Muscle layer of duodenum (tissue), 2 donors: Measurements from ENCODE around the gene RECQL5.
"Not testable (repeated sequence)": the region's sequence is repeated elsewhere in the genome, so short reads cannot be mapped to it uniquely, and the experiment has no call there.

Experiments
- H3K27ac ChIP-seq: one replicate; pipeline ENCODE4 v1.7.0; 2013; ENCODE audit warnings: mild to moderate bottlenecking, low read length
- H3K27me3 ChIP-seq: one replicate; pipeline ENCODE4 v1.7.0; 2013; ENCODE audit warnings: low read depth, mild to moderate bottlenecking, control low read depth, low read length
- H3K36me3 ChIP-seq, 2 donors: one replicate each; pipeline ENCODE4 v1.7.0; 2013; ENCODE audit warnings: low read length in 2 of 2, control low read depth in 1 of 2, mild to moderate bottlenecking in 1 of 2; ENCODE audit not compliant: insufficient read depth in 2 of 2, control insufficient read depth in 1 of 2
- H3K4me1 ChIP-seq, 2 donors: one replicate each; pipeline ENCODE4 v1.7.0; 2013; ENCODE audit warnings: low read length in 2 of 2, mild to moderate bottlenecking in 2 of 2, control low read depth in 1 of 2, moderate library complexity in 1 of 2; ENCODE audit not compliant: insufficient read depth in 2 of 2, control insufficient read depth in 1 of 2
- H3K4me3 ChIP-seq, 2 donors: one replicate each; pipeline ENCODE4 v1.7.0; 2013; ENCODE audit warnings: low read length in 2 of 2, low read depth in 1 of 2, mild to moderate bottlenecking in 1 of 2
- H3K9me3 ChIP-seq, 2 donors: one replicate each; pipeline ENCODE4 v1.7.0; 2013; ENCODE audit warnings: low read length in 2 of 2, control low read depth in 1 of 2, mild to moderate bottlenecking in 1 of 2; ENCODE audit not compliant: control insufficient read depth in 1 of 2
- donor health status: healthy.

The RECQL5 gene

DNA sequence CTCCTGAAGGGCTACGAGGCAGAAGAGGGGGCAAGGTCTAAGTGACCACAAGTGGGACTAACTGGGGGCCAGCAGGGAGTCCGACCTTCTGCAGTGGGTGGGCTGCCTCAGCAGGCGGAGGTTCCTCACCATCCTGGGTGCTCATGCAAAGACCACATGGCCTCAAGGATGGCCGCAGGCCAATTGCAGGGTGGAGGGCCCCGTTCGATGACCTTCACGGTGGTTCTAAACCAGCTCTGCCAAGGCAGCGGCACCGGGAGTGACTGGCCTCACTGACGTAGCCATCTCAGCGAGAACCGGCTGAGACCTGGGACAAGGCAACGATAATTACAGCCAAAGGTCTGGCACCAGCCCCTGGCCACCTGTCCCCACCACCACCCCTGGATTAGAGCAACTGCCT lies 28.1 kb downstream of the RECQL5 start:
- H3K36me3 ChIP-seq: peaks cover 4 to 21% of the 10 kb centered on the region in 2 donors

DNA sequence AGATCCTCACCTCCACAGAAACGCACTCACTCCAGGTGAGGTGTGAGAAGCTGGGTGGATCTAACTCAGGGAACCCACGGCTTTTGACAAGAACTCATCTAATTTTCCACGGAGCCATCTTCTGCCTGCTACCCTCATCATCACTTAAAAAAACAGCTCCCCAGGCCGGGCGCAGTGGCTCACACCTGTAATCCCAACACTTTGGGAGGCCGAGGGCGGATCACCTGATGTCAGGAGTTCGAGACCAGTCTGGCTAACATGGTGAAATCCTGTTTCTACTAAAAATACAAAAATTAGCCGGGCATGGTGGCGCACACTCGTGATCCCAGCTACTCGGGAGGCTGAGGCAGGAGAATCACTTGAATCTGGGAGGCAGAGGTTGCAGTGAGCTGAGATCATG lies 28.9 kb downstream of the RECQL5 start:
- H3K4me1 ChIP-seq: peaks cover 6 to 30% of the 10 kb centered on the region in 2 donors
- H3K27ac ChIP-seq, H3K27me3 ChIP-seq, H3K4me3 ChIP-seq, H3K9me3 ChIP-seq: not testable (repeated sequence)
- H3K36me3 ChIP-seq: peaks cover 0 to 18% of the 10 kb centered on the region in 2 donors

More for the DNA sequence above, 28.1 kb downstream of the RECQL5 start:
- Histone ChIP-seq H3K27me3 (no peaks in the 10 kb centered on the region), H3K4me1 (peaks cover 0 to 21% of the 10 kb centered on the region in 2 donors), H3K9me3 (no peaks in the 10 kb centered on the region), H3K4me3 (no peak overlapping the region), H3K27ac (no peak overlapping the region)

DNA sequence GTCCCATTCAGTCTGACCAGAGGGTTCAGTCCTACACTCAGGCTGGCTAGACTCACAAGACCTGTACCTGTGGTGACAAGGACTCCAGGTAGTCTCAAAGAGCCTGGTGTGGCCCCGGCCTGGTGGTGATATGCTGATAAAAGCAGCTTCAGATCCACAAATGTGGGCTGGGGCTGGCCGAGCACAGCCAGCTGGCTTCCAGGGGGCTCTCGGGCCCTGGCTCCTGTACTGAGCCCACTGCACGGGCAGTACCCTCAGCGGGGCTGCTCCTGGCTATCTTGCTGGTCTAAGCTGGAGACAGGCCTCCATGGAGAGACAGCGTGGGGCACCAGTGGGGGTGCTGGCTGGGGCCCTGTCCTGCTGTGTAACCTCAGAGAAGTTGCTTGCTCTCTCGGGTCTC lies 29.4 kb downstream of the RECQL5 start:
- H3K27ac ChIP-seq: no peak overlapping the region
- H3K4me1 ChIP-seq: peaks cover 6 to 35% of the 10 kb centered on the region in 2 donors
- H3K9me3 ChIP-seq: no peaks in the 10 kb centered on the region
- peaks cover 0 to 18% of the 10 kb centered on the region in 2 donors for H3K36me3 ChIP-seq
- H3K27me3 ChIP-seq: no peaks in the 10 kb centered on the region
- H3K4me3 ChIP-seq: no peak overlapping the region

DNA sequence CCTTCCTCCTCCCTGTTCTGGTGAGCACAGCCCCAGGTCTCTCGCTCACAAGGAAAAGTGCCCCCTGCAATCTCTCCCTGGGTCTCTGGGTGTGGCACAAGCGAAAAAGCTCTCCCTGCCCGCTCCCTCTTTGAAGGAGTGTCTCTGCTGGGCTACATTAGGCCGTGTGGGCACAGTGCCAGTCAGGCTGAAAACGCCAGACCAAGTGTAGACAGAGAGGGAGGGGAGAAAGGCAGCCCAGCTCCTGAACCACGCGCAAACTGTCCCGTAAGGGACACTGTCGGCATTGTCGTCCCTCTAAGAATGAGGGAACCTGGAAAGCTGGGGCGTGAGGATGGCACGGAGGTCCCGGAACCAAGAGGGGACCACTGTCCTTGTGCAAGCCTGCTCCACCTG lies 29.8 kb downstream of the RECQL5 start:
- no peaks in the 10 kb centered on the region for H3K9me3 ChIP-seq
- no peaks in the 10 kb centered on the region for H3K27me3 ChIP-seq
- H3K27ac ChIP-seq: no peak overlapping the region
- peaks cover 0 to 18% of the 10 kb centered on the region in 2 donors for H3K36me3 ChIP-seq
- H3K4me1 ChIP-seq: peaks cover 6 to 35% of the 10 kb centered on the region in 2 donors
- no peak overlapping the region for H3K4me3 ChIP-seq

DNA sequence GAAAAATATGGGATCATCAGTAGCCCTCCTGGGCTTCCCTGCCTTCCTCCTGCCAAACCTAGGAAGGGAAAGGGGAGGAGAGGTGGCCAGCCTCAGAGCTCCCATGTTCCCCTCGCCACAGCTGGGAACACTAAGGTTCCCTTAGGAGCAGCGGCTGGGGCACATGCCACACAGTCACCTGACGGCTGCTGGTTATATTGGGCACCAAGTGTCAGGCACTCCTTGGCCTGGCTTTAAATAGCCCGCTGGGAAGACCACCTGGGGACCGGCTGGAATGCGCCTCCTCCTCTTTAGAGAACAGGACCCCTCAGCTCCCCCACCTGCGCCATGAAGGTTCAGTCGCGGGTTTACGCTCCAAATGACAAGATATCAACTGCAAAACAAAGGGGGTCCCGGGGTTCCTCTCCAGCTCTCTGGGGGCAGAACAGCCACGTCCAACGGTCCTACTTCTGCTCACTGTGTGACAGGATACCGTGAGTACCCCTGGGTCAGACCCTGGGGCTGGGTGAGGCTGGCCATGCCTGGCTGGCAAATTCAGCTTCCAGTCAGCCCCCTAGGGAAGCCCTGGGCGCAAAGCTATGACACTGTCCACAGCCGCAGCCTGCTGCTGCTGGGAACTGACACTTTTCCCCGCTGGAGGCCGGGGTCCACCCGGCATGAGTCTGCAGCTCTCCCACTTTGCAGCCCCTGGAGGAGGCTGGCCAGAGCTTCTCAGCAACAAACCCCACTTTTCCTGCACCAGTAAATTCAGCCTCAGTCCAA lies 30.4 kb downstream of the RECQL5 start:
- peaks cover 0 to 18% of the 10 kb centered on the region in 2 donors for H3K36me3 ChIP-seq
- no peak overlapping the region for H3K4me3 ChIP-seq
- H3K27ac ChIP-seq: no peak overlapping the region

DNA sequence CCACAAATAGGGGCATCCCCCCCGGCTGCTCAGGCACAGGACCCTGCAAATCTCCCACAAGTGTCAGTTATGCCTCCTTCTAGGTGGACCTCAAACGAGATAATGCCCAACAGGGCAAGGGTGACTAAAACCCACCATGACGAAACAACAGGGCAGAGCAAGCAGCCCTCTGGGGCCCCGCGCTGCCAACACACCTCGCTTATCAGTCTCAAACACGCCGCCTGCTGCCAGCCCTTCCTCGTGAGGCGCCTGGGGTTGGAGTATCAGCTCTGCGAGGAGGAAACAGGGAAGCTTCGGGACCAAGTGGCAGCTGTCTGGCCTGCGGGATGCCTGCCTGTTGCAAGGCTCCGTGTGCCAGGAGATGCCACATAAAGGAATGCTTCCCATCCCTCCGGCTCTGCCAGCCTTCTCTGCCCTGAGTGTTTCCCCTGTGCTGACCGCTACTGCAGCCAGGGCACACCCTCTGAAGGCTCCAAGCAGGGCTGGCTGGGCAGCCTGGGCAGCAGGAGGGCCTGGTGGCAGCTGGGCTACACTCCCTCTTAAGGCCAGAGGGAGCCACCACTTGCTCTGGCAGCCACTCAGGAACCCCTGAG lies 31.2 kb downstream of the RECQL5 start:
- Histone ChIP-seq H3K36me3 (peaks cover 0 to 15% of the 10 kb centered on the region in 2 donors), H3K27ac (no peak overlapping the region), H3K4me1 (peaks cover 6 to 35% of the 10 kb centered on the region in 2 donors), H3K27me3 (no peaks in the 10 kb centered on the region), H3K9me3 (no peaks in the 10 kb centered on the region), H3K4me3 (peak overlapping the region in 1 of 2 donors; percentile 23)

More for the DNA sequence above, 30.4 kb downstream of the RECQL5 start:
- H3K4me1 ChIP-seq: peaks cover 6 to 35% of the 10 kb centered on the region in 2 donors
- H3K27me3 ChIP-seq: no peaks in the 10 kb centered on the region
- no peaks in the 10 kb centered on the region for H3K9me3 ChIP-seq

DNA sequence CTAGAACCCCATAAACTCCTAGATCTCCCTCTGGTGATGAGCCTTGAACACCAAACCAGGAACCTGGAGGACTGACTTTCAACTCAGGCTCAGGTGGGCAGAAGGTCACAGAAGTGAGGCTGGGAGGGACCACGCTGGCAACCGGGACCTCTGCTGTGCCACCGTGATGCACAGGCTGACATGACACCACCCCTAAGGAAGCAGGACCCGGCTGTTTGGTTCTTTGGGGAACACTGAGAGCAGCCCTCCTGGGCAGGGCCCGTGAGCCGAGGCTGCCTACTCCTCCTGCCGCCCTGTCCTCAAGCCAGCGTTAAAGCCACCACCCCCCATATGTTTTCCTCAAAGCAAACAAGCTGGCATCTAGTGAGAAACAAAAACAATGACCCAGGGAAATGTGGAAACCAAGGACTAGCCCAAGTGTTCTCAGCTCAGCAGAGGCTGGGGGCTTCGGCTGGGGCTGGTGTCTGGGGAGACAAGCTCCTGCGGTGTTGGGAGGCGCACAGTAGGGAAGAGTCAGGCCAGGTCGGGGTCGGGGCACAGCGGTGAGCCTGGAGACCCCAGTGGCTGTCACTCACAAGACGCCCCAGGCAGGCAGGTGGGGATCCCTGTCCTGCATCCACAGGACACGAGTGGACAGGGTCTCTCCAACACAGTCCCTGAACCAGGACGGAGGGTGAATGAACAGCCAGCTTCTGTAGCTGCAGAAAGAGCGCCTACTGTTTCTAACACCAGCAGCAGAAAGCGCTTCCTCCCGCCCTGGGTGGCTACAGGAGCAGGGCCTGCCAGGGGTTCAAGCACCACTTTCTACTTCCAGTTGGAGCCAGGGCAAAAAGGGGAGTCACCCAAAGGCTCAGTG lies 32.0 kb downstream of the RECQL5 start:
- Histone ChIP-seq H3K36me3 (peaks cover 0 to 9% of the 10 kb centered on the region in 2 donors), H3K4me1 (peaks cover 6 to 35% of the 10 kb centered on the region in 2 donors), H3K4me3 (peak overlapping the region in 1 of 2 donors; percentile 45), H3K9me3 (no peaks in the 10 kb centered on the region), H3K27ac (no peak overlapping the region), H3K27me3 (no peaks in the 10 kb centered on the region)

DNA sequence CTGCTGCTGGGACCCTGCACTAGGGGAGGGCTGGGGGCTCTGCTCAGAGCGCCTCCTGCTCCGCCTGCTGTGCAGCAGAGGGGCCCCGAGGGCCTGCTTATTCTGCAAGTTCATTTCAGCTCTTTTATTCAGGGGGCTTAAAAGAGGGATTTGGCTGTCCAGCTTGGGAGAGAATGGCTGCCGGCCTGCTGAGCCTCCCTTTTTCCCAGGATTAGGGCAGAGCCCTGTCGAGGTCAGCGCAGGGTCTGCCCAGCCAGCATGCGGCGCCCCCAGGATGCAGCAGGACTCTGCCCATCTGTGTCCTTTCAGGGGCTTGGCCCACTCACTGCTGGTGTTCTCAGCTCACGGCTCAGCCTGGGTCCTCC lies 32.6 kb downstream of the RECQL5 start:
- no peak overlapping the region for H3K27ac ChIP-seq
- no peaks in the 10 kb centered on the region for H3K27me3 ChIP-seq
- H3K4me3 ChIP-seq: peak overlapping the region in 1 of 2 donors; percentile 45
- H3K9me3 ChIP-seq: no peaks in the 10 kb centered on the region
- peaks cover 0 to 7% of the 10 kb centered on the region in 2 donors for H3K36me3 ChIP-seq
- H3K4me1 ChIP-seq: peaks cover 6 to 35% of the 10 kb centered on the region in 2 donors

DNA sequence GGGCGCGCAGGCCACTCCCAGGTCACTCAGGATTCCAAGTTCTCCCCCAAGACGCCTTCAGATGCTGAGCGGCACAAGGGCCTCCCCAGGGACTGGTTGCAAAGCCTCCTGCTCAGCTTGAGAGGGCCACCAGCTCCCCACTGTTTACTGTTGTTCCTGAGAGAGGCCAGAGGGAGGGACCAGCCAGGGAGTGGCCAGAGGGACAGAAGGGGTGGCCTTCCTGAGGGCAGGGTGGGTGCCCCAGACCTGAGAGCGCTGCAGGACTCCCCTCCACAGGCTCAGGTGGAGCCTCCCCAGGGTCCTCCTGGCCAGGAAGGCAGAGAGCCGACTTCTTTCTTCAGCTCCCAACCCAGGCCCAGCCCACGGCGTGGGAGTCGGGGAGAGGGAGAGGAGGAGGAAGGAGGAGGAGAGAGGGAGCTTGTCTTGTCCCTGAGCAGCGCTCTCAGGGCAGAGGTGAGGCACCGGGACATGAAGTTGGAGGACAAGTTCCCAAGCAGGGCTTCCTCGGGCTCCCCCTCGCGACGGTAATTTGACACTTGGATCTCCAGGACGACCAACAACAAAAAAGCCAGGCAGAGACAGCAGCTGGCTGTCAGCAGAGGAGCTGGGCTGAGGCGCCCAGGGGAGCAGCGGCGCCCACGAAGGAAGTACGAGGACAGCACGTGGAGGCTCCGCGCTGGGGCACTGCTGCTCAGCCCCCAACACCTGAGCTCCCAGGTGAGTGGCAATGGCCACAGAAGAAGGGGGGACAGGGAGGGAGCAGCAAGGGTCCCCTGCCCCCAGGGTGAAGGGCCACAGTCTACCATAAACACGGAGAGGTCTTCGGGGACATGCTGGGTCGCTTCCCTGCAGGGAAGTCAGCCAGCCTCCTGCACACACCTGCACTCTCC lies 33.2 kb downstream of the RECQL5 start:
- H3K4me1 ChIP-seq: peaks cover 6 to 35% of the 10 kb centered on the region in 2 donors
- peak overlapping the region; percentile 11 to 45 for H3K4me3 ChIP-seq
- H3K27ac ChIP-seq: peak overlapping the region; percentile 69
- peaks cover 0 to 7% of the 10 kb centered on the region in 2 donors for H3K36me3 ChIP-seq
- no peaks in the 10 kb centered on the region for H3K9me3 ChIP-seq
- no peaks in the 10 kb centered on the region for H3K27me3 ChIP-seq

DNA sequence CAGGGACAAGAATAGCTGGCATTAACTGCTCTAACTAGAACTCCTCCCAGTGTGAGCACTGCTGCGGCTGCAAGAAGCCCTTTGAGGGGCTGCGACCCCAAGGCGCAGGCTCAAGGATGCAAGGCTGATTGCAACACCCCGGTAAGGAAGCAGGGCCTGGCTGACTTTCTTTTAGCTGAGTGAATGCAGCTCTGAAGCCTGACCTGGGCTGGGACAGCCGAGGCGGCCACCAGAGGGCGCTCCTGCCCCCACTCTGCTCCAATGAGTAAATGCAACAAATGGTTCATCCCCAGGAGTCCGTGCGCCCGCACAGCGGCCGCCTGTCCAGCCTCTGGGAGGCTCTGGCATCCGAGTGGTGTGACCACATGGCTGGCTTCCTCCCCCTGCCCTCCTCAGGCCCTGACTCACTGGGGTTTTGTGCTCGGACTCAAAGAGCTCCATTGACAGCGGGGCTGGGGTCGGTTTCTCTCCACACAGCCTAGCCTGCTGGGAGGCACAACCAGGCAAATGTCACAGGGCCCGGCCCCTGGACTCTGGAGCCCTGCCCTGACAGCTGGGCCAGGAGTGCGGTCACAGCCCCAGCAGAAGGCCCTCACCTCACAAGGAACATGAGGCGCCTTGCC lies 34.0 kb downstream of the RECQL5 start, which contains the start of gene SMIM5:
Gene SMIM5, plus strand, starts transcription at position 572 of the 623 bp plus-strand sequence. CDS start 6,768 bp downstream, outside the sequence.
- Histone ChIP-seq H3K36me3 (peaks cover 0 to 3% of the 10 kb centered on the region in 2 donors), H3K4me3 (peak within 1 kb of the TSS; percentile 11 to 45), H3K27ac (peak within 1 kb of the TSS; percentile 69), H3K4me1 (peaks cover 6 to 35% of the 10 kb centered on the region in 2 donors), H3K27me3 (no peaks in the 10 kb centered on the region), H3K9me3 (no peaks in the 10 kb centered on the region)
